ENCODE data around the gene PIK3R6.

PIK3R6 gene

DNA sequence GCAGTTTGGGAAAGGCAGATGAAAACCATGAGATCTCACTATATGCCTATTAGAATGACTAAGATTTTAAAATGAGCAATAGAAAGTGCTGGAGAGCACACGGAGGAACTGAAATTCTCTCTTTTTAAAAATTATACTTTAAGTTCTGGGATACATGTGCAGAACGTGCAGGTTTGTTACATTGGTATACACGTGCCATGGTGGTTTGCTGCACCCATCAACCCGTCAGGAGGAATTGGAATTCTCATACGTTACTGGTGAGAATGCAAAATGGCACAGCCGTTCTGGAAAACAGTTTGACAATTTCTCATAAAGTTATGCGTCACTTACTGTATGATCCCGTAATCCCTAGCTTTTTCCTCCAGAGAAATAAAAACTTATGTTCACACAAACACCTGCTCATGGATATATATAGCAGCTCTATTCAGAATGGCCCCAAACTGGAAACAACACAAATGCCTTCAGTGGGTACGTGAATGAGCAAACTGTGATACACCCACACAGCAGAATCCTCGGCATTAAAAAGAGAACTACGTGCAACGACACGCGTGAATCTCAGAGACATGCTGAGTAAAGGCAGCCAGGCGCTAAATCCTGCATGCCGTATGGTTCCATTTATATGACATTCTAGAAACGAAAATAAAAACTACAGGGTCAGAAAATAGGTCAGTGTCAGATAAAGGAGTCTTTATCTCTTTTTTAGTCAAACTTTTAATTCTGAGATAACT lies 11.8 kb downstream of the PIK3R6 start:
- Histone ChIP-seq H3K9me2 (replicated peaks; ENCODE audit: low read depth, low read length) (no peaks in the 10 kb centered on the region), H3K4me3 (ENCODE audit: low read length, poor library complexity, severe bottlenecking) (peak overlapping the region; percentile 68), H3K79me2 (ENCODE audit: insufficient read depth, low read length) (peaks cover 56% of the 10 kb centered on the region; the same call in 1 of the 2 replicates), H3F3A (ENCODE audit: low read depth) (peaks cover 4% of the 10 kb centered on the region; the same call in 1 of the 2 replicates), H3K9me3 (ENCODE audit: insufficient read depth, low read depth, low read length) (no peaks in the 10 kb centered on the region), H2AFZ (ENCODE audit: low read length) (no peak overlapping the region), H3K4me2 (ENCODE audit: low read depth, low read length, poor library complexity, severe bottlenecking) (peak overlapping the region; percentile 89), H3K4me1 (ENCODE audit: insufficient read depth, low read length, poor library complexity, severe bottlenecking) (peaks cover 52% of the 10 kb centered on the region), H3K27me3 (ENCODE audit: insufficient read depth, low read length, poor library complexity, severe bottlenecking) (no peaks in the 10 kb centered on the region), H3K9ac (ENCODE audit: low read depth, low read length, poor library complexity, severe bottlenecking) (no peak overlapping the region), H4K20me1 (ENCODE audit: insufficient read depth, low read length, poor library complexity, severe bottlenecking) (no peaks in the 10 kb centered on the region), H3K36me3 (ENCODE audit: insufficient read depth, low read length) (no peaks in the 10 kb centered on the region)
- TF ChIP-seq, protein P1, sequence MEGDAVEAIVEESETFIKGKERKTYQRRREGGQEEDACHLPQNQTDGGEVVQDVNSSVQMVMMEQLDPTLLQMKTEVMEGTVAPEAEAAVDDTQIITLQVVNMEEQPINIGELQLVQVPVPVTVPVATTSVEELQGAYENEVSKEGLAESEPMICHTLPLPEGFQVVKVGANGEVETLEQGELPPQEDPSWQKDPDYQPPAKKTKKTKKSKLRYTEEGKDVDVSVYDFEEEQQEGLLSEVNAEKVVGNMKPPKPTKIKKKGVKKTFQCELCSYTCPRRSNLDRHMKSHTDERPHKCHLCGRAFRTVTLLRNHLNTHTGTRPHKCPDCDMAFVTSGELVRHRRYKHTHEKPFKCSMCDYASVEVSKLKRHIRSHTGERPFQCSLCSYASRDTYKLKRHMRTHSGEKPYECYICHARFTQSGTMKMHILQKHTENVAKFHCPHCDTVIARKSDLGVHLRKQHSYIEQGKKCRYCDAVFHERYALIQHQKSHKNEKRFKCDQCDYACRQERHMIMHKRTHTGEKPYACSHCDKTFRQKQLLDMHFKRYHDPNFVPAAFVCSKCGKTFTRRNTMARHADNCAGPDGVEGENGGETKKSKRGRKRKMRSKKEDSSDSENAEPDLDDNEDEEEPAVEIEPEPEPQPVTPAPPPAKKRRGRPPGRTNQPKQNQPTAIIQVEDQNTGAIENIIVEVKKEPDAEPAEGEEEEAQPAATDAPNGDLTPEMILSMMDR (conservative IDR thresholded peaks at IDR 0.05; ENCODE audit: low read length) = no peak
- TF ChIP-seq EZH2phosphoT487 (IDR thresholded peaks at IDR 0.05; ENCODE audit: borderline replicate concordance) = no peak

DNA sequence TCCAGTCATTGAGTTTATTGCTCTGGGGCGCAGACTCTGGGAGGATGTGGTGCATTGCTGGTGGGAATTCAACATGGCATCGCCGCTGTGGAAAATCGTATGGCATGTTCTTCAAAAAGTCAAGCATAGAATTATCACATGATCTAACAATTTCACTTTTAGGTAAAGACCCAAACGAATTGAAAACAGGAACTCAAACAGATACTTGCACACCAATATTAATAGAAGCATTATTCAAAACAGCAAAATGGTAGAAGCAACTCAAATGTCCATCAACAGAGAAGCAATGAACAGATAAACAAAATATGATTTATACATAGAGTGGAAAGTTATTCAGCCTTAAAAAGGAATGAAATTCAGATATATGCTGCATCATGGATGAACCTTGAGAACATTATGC lies 15.9 kb downstream of the PIK3R6 start:
- Histone ChIP-seq H3K9ac (ENCODE audit: low read depth, low read length, poor library complexity, severe bottlenecking) (no peak overlapping the region), H2AFZ (ENCODE audit: low read length) (no peak overlapping the region)
- no peak for TF ChIP-seq EZH2phosphoT487 (IDR thresholded peaks at IDR 0.05; ENCODE audit: borderline replicate concordance)
- TF ChIP-seq, protein P1 (conservative IDR thresholded peaks at IDR 0.05; ENCODE audit: low read length) = no peak

DNA sequence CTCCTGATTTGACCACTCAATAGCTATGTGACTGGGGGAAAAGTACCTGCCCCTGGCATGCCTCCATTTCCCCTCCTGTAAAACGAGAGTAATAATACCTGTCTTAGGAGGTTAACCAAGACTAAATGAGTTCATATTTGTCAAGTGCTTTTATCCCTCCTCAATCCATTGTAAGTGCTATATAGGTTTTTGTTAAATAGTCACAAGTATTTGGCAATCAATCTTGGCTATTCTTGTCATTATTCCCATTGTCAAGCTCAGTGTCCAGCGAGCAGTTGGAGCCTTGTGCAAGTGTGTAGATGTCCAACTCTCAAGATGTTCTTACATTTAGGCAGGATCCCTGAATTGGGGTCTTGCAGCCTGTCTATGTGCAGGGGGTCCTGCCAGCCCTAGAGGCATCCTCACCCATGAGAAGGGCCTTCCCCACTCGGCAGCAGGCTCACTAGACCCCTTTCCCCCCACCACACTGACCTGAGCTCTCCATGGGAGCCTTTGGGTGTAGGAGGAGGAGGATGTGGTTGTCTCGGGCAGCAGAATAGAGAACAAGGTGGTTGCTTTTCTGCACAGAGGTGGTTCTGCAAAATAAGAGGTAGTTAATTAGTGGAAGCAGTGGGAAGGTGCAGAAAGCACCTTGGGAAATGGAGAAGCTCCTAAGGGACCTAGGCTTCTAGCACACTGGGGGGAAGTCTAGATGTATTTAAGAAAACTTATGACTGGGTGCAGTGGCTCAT lies 18.0 kb downstream of the PIK3R6 start:
- Histone ChIP-seq H3K4me1 (ENCODE audit: insufficient read depth, low read length, poor library complexity, severe bottlenecking) (no peaks in the 10 kb centered on the region), H3F3A (ENCODE audit: low read depth) (no peaks in the 10 kb centered on the region), H3K9ac (ENCODE audit: low read depth, low read length, poor library complexity, severe bottlenecking) (no peak overlapping the region), H3K27me3 (ENCODE audit: insufficient read depth, low read length, poor library complexity, severe bottlenecking) (no peaks in the 10 kb centered on the region), H3K9me3 (ENCODE audit: insufficient read depth, low read depth, low read length) (no peaks in the 10 kb centered on the region), H3K4me3 (ENCODE audit: low read length, poor library complexity, severe bottlenecking) (no peak overlapping the region), H4K20me1 (ENCODE audit: insufficient read depth, low read length, poor library complexity, severe bottlenecking) (no peaks in the 10 kb centered on the region), H3K9me2 (replicated peaks; ENCODE audit: low read depth, low read length) (no peaks in the 10 kb centered on the region), H3K36me3 (ENCODE audit: insufficient read depth, low read length) (peaks cover 44% of the 10 kb centered on the region; the same call in 1 of the 2 replicates), H2AFZ (ENCODE audit: low read length) (no peak overlapping the region), H3K4me2 (ENCODE audit: low read depth, low read length, poor library complexity, severe bottlenecking) (no peak overlapping the region), H3K79me2 (ENCODE audit: insufficient read depth, low read length) (peaks cover 10% of the 10 kb centered on the region; the same call in 1 of the 2 replicates)
- TF ChIP-seq EZH2phosphoT487 (IDR thresholded peaks at IDR 0.05; ENCODE audit: borderline replicate concordance) = no peak
- TF ChIP-seq, protein P1 (conservative IDR thresholded peaks at IDR 0.05; ENCODE audit: low read length) = no peak

More for the DNA sequence above, 15.9 kb downstream of the PIK3R6 start:
- no peaks in the 10 kb centered on the region for H4K20me1 ChIP-seq (ENCODE audit: insufficient read depth, low read length, poor library complexity, severe bottlenecking)
- H3K36me3 ChIP-seq (ENCODE audit: insufficient read depth, low read length) = peaks cover 32% of the 10 kb centered on the region; the same call in 1 of the 2 replicates
- H3K9me2 ChIP-seq (replicated peaks; ENCODE audit: low read depth, low read length) = no peaks in the 10 kb centered on the region
- H3F3A ChIP-seq (ENCODE audit: low read depth) = no peaks in the 10 kb centered on the region
- H3K4me1 ChIP-seq (ENCODE audit: insufficient read depth, low read length, poor library complexity, severe bottlenecking) = peaks cover 14% of the 10 kb centered on the region
- no peak overlapping the region for H3K4me2 ChIP-seq (ENCODE audit: low read depth, low read length, poor library complexity, severe bottlenecking)
- H3K27me3 ChIP-seq (ENCODE audit: insufficient read depth, low read length, poor library complexity, severe bottlenecking) = no peaks in the 10 kb centered on the region
- H3K9me3 ChIP-seq (ENCODE audit: insufficient read depth, low read depth, low read length) = no peaks in the 10 kb centered on the region
- no peak overlapping the region for H3K4me3 ChIP-seq (ENCODE audit: low read length, poor library complexity, severe bottlenecking)
- peaks cover 29% of the 10 kb centered on the region; the same call in 1 of the 2 replicates for H3K79me2 ChIP-seq (ENCODE audit: insufficient read depth, low read length)
